HG03432 (cell line): Measurements from ENCODE around the gene AHCYL2.

ENCODE experiments used
- ATAC-seq: cut with Tn5 transposase; IDR thresholded peaks from one replicate; pipeline ENCODE4 v1.9.1; 2021; ENCODE audit warnings: mild to moderate bottlenecking, moderate library complexity; ENCODE audit not compliant: unreplicated experiment

AHCYL2 gene

DNA sequence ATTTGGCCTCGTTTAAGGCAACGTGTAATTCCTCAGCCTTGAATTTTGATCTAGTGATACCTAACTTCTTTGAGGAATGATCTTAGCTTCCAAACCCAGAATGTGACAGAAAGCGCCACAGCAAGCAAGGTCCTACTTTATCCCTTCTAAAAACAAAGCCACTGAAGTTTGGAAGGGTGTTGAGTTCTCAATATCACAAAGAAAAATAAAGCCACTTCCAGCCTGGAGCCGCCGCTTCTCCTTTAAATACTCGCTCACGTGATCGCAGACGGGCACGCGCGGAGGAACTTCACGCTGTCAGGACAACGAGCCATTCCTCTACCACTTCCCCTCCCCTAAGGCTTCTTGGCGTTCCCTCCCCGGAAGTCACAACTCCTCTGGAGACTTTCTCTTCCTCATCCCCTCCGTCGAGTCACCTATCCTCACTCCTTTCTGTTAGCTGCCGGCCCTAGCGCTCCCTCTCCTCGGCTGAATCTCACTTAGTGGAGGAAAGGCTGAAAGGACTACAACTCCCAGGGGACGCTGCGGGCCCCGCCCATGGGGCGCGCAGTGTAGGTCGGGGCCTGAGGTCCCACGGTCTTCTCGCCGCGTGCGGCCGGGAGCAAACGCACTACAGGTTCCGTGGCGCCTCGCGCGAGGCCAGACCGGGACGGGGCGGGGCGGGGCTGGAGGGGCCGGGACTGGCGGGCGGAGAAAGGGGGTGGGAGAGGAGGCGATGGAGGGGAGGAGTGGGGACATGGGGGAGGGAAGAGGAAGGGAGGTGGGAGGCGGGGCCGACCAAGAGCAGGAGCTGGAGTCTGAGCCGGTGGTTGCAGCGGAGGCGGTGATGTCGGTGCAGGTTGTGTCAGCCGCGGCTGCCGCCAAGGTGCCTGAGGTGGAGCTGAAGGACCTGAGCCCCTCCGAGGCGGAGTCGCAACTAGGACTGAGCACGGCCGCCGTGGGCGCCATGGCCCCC is at the start of gene AHCYL2:
Gene AHCYL2 (plus strand): TSS at position 780 of the 955 bp plus-strand sequence.
- peak; percentile 90 for ATAC-seq

DNA sequence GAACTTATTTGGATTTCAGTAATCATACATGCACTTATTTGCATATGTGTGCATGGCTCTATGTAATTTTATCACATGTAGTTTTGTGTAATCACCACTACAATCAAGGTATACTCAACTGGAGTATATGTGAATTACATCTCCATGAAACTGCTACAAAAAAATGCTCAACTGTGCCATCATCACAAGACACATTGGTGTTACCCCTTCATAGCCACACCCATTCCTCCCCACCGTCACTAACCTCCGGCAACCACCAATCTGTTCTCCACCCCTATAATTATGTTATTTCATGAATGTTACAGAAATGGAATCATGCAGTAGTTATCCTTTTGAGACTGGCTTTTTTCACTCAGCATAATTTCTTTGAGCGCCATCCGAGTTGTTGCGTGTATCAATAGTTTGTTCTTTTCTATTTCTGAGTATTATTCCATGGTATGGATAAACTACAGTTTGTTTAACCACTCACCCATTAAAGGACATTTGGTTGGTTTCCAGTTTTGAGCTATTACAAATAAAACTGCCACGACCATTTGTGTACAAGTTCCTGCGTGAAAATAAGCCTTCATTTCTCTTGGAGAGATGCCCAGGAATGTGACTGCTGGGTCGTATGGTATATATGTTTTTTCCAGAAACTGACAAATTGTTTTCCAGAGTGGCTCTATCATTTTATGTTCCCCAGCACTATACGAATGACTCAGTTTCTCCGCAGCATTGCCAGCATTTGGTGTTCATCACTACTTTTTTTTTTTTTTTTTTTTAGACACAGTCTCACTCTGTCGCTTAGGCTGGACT is 47.7 kb upstream of the AHCYL2 start:
- no peak for ATAC-seq

DNA sequence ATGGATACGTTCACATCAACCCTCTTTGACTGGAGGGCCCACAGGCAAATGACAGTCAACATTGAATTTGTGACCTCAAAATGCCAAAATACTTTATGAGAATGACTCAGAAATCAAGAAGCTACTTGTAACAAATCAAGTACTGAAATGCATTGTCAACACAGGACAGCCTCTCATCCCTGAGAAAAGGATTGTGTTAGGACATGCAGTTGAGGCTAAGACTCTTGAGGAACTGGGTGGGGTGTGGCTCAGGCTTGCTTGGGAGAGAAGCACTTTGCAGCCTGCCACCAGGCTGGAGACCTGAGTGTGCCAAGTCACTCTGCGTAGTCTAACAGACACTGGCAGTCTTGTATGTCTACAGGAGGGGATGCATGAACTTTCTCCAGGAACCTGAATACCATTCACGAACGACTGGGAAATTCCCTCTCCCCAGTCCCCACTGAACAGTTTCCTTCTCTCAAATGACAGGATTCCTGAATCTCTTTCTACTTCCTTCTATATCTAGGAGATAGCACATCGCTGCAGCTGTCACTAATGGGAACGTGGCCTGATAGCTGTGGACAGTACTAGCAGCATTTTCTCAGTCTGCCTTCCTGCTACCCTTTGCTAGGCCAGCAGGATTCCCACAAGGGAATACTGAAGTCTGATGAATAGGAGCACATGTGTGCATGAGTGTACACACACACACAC is 39.7 kb upstream of the AHCYL2 start:
- no peak for ATAC-seq

DNA sequence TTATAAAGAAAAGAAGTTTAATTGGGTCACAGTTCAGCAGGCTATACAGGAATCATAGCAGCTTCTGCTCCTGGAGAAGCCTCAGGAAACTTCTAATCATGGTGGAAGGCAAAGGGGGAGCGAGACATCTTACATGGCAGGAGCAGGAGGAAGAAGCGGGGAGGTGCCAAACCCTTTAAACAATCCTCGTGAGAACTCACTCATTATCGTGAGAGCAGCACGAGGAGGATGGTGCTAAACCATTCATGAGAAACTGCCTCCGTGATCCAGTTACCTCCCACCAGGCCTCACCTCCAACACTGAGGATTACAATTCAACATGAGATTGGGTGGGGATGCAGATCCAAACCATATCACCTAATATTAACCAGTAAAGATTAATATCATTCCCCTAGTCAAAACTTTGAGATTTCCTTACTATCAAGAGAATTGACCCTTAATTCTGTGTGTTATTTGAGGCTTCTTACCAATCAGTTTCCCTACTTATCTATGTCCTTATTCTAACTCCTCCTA is 38.0 kb upstream of the AHCYL2 start:
- ATAC-seq: no peak

DNA sequence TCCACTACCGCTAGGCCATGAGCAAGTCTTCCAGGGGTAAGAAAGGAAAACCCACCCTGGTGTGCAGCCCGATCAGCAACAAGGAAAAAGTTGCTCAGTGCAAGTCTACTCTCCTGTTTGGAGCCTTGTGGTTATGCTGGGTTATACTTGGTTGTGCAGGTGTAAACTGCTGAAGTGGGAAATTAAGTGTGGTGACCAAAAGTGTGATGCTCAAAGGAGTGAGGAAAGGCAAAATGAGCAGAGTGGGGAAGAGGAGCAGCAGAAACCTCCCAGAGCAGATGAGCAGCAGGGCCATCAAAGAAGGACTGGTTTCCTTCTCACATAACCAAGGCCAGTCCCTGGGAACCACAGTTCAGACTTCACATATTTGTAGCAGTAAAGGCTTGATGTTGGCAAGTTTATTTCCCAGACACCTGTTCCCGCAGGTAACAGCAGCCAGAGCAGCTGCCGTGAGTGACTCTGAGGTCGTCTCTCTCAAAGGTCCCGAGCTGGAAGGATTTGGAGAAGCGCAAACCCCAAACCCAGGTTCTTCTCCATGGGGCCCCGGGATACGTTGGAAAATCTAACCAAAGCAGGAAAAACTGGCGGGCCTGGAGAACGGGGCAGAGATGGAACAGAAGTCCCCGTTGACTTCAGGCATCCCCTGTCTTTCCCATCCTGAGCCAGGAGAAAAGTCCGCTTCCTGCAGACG is 37.0 kb upstream of the AHCYL2 start:
- ATAC-seq: no peak

DNA sequence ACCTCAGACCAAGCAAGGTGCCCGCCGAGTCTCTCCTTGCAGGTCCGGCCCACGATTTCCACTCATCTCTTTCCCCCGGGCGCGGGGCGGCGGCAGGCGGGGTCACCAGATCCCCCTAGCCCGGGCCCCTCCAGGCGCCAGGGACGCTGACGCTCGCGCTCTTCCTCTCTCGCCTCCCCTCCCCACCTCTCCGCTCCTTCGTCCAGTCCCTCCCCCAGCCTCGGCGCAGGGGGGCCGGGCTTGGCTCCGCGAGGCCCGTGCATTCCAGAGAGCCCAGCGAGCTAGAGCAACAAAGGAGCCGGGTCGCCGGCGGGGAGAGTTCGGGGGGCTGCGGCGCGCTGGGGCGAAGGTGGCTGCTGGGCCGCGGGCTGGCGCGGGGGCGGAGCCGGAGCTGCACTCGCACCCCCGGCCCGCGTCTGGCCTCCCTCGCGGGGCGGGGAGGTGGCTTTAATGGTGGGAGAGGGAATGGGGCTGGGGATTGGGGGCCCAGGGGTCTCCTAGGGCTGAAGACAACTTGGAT is 36.4 kb upstream of the AHCYL2 start, which contains the start of gene SMO:
Gene SMO (plus strand): TSS at position 262 of the 520 bp plus-strand sequence. CDS start 519 bp downstream, outside the sequence.
- ATAC-seq: peak; percentile 54

DNA sequence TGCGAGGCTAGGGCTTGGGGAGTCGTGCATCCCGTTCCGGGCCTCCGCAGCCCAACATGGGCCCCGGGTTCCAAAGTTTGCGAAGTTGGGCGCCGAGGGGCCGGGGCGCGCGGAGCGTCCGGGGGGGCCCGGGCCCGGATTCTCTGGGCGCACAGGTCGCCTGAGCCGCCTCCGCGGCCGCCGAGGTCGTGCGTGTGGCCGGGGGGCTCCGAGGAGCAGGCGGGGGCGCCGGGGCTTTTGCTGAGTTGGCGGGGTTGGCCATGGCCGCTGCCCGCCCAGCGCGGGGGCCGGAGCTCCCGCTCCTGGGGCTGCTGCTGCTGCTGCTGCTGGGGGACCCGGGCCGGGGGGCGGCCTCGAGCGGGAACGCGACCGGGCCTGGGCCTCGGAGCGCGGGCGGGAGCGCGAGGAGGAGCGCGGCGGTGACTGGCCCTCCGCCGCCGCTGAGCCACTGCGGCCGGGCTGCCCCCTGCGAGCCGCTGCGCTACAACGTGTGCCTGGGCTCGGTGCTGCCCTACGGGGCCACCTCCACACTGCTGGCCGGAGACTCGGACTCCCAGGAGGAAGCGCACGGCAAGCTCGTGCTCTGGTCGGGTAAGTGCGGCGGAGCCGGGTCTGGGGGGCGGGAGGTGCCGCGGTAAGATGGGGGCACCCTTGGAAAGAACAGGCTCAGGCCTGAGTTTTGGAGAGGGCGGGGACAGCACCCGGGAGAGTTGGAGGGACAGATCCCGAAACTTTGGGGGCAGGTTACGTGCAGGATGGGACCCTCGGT is 35.8 kb upstream of the AHCYL2 start:
- peak; percentile 37 for ATAC-seq

DNA sequence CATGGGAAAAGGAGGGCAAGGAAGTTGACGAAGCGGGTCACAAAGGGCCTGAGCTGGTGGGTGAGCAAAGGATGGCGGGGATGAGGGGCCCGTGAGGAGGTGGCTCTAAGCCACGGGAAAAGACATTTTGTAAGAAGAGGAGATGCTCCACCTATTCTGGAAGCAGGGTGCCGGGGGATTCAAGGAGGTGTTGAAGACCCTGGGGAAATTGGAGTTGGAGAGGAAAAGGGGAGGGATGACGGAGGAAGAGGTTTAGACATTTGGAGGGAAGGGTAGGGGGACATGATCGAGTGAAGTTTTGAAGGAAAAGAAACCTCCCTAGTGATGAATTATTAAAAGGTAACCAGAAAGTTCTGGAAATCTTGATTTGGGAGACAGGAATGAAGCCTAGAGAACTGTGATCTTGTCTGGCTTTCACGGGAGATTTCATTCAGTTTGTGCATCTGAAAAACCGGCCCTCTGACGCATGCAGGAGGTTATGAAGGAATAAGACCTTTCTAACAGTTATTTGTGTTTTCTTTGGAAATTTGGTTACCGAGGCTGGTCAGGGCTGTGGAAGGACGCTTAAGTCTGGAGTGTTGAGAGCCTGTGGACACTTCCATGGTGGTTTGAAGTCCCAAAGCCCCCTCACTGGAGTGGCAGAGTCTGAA is 35.0 kb upstream of the AHCYL2 start:
- no peak for ATAC-seq

DNA sequence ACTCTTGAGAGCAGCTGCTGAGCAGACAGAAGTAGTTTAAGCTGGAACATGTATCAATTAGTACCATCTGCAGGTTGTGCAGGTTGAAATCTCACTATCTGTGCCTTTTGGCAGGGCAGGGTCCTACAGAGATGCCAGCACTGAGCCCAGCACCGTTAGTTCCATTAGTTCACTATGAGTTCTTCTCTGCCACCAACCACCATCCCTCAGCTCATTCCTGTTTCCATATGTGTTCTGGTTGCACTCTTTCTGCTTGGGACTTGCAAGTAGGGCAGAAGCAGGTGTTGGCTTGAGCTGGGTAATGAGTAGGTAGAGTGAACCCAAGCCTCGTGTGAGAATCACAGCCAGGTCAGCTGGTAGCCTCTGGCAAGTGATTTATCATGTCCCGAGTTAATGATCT is 33.6 kb upstream of the AHCYL2 start:
- no peak for ATAC-seq

DNA sequence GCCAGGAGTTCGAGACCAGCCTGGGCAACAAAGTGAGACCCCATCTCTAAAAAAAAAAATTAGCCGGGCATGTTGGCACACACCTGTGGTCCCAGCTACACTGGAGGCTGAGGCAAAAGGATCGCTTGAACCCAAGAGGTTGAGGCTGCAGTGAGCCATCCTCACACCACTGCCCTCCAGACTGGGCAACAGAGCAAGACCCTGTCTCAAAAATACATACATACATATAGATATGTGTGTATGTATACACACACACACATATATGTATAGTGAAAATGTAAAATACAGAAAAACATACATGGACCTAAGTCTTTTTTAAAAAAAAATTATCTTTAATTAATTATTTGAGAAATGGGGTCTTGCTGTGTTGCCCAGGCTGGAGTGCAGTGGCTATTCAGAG is 30.9 kb upstream of the AHCYL2 start:
- no peak for ATAC-seq

DNA sequence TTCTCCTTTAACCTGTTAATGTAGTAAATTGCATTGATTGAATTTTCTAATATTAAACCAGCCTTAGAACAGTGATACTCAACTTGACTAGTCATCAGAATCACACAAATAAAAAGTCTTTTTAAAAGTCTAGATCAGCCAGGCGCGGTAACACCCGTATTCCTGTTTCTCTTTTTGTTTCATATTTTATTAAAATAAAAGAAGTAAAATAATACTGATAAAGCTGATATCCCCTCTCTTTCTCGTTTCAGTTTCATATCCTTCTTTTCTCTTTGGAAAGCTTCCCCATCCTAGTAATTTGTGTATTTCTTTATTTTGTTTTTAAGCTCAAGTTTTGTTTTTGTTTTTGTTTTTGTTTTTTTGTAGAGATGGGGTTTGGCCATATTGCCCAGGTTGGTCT is 27.1 kb upstream of the AHCYL2 start:
- no peak for ATAC-seq

DNA sequence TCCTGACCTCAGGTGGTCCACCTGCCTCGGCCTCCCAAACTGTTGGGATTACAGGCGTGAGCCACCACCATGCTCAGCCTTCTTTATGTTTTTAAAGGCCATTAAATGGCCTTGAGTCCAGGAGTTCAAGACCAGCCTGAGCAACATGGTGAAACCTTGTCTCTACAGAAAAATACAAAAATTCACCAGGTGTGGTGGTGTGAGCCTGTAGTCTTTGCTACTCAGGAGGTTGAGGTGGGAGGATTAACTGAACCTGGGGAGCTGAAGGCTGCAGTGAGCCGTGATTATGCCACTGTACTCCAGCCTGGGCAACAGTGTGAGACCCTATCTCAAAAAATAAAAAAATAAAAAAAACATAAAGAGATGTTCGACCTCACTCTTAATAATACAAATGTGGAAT is 25.4 kb upstream of the AHCYL2 start:
- no peak for ATAC-seq

DNA sequence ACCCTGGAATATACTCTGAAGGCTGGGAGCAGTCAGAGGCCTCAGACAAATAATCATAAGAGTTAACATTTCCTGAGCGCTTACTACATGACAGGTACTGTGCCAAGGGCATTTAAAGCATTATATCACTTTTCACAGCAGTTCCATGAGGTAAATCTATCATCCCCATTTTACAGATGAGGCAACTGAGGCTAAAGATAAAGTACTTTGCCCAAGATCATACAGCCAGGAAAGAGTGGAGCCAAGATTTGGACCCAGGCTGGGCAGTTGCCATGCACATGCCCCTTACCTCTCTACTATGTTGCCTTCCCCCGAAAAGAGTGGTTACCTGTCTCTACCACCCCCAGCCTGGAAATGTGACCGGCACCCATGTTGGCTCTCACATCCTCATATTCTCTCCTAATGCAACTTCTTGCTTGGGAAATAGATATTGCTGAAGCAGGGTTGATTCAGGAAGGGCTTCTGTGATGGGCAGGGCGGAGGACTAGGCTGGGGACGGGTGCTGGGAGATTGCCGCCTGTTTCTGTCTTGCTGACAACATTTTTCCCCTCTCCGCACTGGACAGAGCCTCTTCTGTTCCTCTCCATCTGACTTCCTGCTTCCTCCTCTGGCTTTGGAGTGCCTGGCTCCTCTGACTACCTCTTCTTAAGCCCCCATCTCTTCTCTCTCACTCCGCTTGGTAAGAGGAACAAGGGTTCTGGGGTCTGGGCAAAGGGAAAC is 22.6 kb upstream of the AHCYL2 start:
- ATAC-seq: no peak

DNA sequence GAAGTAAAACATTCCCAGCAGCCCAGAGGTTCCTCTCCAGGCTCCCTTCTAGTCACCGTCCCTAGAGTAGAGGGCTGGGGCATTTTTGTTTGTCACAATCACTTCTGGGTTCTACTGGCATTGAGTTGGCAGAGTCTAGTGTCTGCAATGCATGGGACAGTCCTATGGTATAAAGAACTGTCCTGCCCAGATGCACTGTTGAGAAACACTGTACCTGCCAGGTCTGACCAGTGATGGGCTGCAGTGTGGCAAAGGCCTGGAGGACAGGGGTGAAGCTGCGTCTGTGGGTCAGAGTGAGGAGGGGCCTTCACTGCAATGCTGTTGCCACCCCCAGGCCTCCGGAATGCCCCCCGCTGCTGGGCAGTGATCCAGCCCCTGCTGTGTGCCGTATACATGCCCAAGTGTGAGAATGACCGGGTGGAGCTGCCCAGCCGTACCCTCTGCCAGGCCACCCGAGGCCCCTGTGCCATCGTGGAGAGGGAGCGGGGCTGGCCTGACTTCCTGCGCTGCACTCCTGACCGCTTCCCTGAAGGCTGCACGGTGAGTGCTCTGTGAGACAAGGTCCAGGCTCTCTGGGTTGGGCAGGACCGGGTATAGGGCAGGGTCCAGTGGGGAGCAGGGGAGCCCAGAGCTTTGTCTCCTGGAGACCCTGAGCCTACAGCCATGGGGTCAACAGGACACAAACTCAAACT is 21.6 kb upstream of the AHCYL2 start:
- no peak for ATAC-seq

DNA sequence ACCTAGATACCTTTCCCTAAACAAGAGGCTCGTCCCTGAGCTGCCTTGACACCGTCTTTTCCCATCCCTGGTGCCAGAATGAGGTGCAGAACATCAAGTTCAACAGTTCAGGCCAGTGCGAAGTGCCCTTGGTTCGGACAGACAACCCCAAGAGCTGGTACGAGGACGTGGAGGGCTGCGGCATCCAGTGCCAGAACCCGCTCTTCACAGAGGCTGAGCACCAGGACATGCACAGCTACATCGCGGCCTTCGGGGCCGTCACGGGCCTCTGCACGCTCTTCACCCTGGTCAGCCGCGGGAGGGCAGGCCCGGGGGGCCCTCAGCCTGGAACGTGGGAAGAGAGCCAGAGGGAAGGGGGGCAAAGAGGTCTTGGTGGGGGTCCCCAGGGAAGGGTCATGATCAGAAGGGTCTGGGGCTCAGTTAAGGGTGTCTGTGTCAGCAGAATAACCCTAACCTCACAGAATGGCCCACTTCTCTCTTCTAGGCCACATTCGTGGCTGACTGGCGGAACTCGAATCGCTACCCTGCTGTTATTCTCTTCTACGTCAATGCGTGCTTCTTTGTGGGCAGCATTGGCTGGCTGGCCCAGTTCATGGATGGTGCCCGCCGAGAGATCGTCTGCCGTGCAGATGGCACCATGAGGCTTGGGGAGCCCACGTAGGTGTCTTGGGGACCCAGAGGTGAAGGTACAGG is 19.6 kb upstream of the AHCYL2 start:
- no peak for ATAC-seq

DNA sequence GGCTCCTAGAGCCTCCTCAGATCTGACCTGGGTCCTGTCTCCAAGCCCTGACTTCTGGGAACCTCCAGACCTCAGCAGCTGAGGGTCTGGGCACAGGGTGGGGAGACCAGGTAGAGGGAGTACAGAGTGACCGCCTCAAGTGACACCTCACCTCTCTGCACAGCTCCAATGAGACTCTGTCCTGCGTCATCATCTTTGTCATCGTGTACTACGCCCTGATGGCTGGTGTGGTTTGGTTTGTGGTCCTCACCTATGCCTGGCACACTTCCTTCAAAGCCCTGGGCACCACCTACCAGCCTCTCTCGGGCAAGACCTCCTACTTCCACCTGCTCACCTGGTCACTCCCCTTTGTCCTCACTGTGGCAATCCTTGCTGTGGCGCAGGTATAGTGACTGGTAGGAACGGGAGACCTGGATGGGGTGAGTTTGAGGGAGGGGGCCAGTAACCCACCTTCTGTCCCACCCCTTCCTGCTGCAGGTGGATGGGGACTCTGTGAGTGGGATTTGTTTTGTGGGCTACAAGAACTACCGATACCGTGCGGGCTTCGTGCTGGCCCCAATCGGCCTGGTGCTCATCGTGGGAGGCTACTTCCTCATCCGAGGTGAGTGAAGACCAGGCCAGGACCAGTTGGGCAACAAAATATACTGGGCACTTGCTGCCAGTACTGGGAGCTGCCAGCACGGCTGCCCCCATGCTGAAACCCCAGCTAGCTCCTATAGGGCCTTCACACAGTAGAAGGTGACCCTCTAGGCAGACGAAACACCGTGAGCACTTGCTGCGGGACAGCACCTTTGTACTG is 18.6 kb upstream of the AHCYL2 start:
- ATAC-seq: no peak
